Erythroblast (primary cell): ENCODE data around the gene RNF113B.

Source experiments
- GATA1 ChIP-seq: IDR thresholded peaks from 2 replicates; pipeline ENCODE4 v1.6.1; 2011; ENCODE audit warnings: low read depth, mild to moderate bottlenecking, control low read depth, low read length, moderate library complexity
- POLR2A ChIP-seq: IDR thresholded peaks from 2 replicates; pipeline ENCODE4 v1.6.1; 2011; ENCODE audit warnings: mild to moderate bottlenecking, low read length

DNA sequence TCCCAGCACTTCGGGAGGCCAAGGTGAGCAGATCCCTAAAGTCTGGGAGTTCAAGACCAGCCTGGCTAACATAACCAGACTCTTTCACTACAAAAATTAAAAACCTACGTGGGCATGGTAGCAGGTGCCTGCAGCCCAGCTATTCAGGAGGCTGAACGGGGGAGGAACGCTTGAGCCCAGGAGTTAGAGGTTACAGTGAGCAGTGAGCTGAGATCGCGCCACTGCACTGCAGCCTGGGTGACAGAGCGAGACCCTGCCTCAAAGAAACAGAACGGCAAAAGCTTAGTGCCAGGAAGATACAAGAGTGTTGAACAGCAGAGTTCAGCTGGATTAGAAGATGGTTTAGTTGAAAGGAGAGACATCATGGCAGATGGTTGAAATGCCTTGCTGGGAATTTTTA, 24.1 kb upstream of the RNF113B start:
- TF ChIP-seq POLR2A (no peak), GATA1 (no peak)
